Fibroblast of skin of back (primary cell): ENCODE measurements around the gene ZNF784.

ENCODE experiments used
- DNase-seq: peaks from one replicate; pipeline ENCODE4 v3.0.0-alpha.2; 2013

The ZNF784 gene

GRCh38 chr19:55656552-55656951 is 32.2 kb upstream of the ZNF784 start:
- no peak for DNase-seq

GRCh38 chr19:55655648-55656040 is 31.3 kb upstream of the ZNF784 start:
- no peak for DNase-seq

GRCh38 chr19:55654868-55655647 is 30.7 kb upstream of the ZNF784 start, which contains the start of gene U2AF2:
U2AF2 (plus strand) TSS chr19:55655035; CDS start chr19:55655105, 70 bp downstream.
- peak; percentile 81 for DNase-seq

- peak; percentile 98 for DNase-seq
Observed at GRCh38 chr19:55654323-55654867, 30.0 kb upstream of the ZNF784 start.

GRCh38 chr19:55653651-55654322 is 29.4 kb upstream of the ZNF784 start:
- DNase-seq = peak; percentile 98

- DNase-seq = no peak
Observed at GRCh38 chr19:55652311-55653128, 28.2 kb upstream of the ZNF784 start.

GRCh38 chr19:55651236-55651635 is 26.9 kb upstream of the ZNF784 start:
- no peak for DNase-seq

GRCh38 chr19:55650602-55651230 is 26.4 kb upstream of the ZNF784 start:
- DNase-seq = no peak

GRCh38 chr19:55650126-55650557 is 25.8 kb upstream of the ZNF784 start:
- no peak for DNase-seq

- no peak for DNase-seq
Observed at GRCh38 chr19:55649268-55650125, 25.1 kb upstream of the ZNF784 start.

- no peak for DNase-seq
Observed at GRCh38 chr19:55648585-55649267, 24.4 kb upstream of the ZNF784 start.

GRCh38 chr19:55647732-55648584 is 23.6 kb upstream of the ZNF784 start, which contains the start of gene CCDC106:
CCDC106 (plus strand) TSS chr19:55648212; CDS start chr19:55649047, 835 bp downstream.
- peak; percentile 78 for DNase-seq

GRCh38 chr19:55646889-55647731 is 22.7 kb upstream of the ZNF784 start:
- DNase-seq = no peak

GRCh38 chr19:55645512-55645881 is 21.1 kb upstream of the ZNF784 start:
- DNase-seq = no peak

GRCh38 chr19:55644842-55645511 is 20.6 kb upstream of the ZNF784 start:
- no peak for DNase-seq

- DNase-seq = no peak
Observed at GRCh38 chr19:55644191-55644833, 19.9 kb upstream of the ZNF784 start.

GRCh38 chr19:55643887-55644176 is 19.5 kb upstream of the ZNF784 start:
- no peak for DNase-seq
